ENCODE results near the gene KSR1. TPM values are rescaled to one million over a fixed set of nuclear protein-coding genes. Genes with fewer than 3 reads are reported as not detected.

KSR1 gene
- total and polyA plus RNA-seq, 2 of the 8 experiments (the other 6 are each of a cell fraction or from before 2014, with no cell fraction given): 14.1 to 34.7 TPM

GRCh38 chr17:27612160-27612770, 156.0 kb downstream of the KSR1 start:
- Histone ChIP-seq H2BK5ac (ENCODE audit: low read depth, low read length) (no peak overlapping the region), H3K4ac (replicated peaks; ENCODE audit: insufficient read length, low read depth, low read length) (no peak overlapping the region), H3K4me3 (ENCODE audit: extremely low read depth in 1 of 4, insufficient read depth in 2 of 4, low read depth in 3 of 4, low read length in 4 of 4) (no peak overlapping the region), H2AFZ (ENCODE audit: low read length) (no peak overlapping the region), H3K79me2 (ENCODE audit: control insufficient read depth in 1 of 2, insufficient read depth in 2 of 2, low read length in 2 of 2) (no peaks in the 10 kb centered on the region), H2BK12ac (ENCODE audit: low read depth, low read length) (no peak overlapping the region), H4K91ac (replicated peaks; ENCODE audit: insufficient read length, low read length) (no peak overlapping the region), H4K5ac (ENCODE audit: insufficient read length, low read depth, low read length) (no peak overlapping the region), H3K4me2 (ENCODE audit: insufficient read depth in 1 of 2, low read depth in 2 of 2, low read length in 2 of 2) (no peak overlapping the region), H2BK120ac (replicated peaks; ENCODE audit: low read depth, low read length) (no peak overlapping the region), H4K8ac (ENCODE audit: extremely low read depth, insufficient read depth, low read length) (no peak overlapping the region), H3K18ac (ENCODE audit: extremely low read depth, low read length) (no peak overlapping the region), H2BK15ac (ENCODE audit: low read length) (no peak overlapping the region), H3K36me3 (ENCODE audit: control insufficient read depth in 2 of 4, insufficient read depth in 4 of 4, low read length in 3 of 4) (peaks cover 3 to 13% (median 10%) of the 10 kb centered on the region in 4 experiments; a peak in 7 of 8 replicates), H3K56ac (replicated peaks; ENCODE audit: insufficient read length, low read depth, low read length) (no peak overlapping the region), H3K14ac (ENCODE audit: insufficient read length) (no peak overlapping the region), H3K9ac (replicated peaks in 1 of 4; ENCODE audit: extremely low read depth in 1 of 4, low read depth in 3 of 4, low read length in 3 of 4) (no peak overlapping the region), H2BK20ac (ENCODE audit: low read length) (no peak overlapping the region), H4K20me1 (replicated peaks in 1 of 2; ENCODE audit: control insufficient read depth in 1 of 2, insufficient read depth in 2 of 2, low read length in 2 of 2) (no peaks in the 10 kb centered on the region), H2AK5ac (ENCODE audit: low read depth, low read length) (no peak overlapping the region), H3K27ac (ENCODE audit: low read depth, low read length) (no peak overlapping the region), H3K9me3 (ENCODE audit: insufficient read depth in 2 of 2, low read depth in 1 of 2, low read length in 1 of 2) (no peaks in the 10 kb centered on the region), H3K27me3 (replicated peaks in 1 of 4; ENCODE audit: control insufficient read depth in 3 of 4, extremely low read depth in 1 of 4, insufficient read depth in 3 of 4, low read length in 3 of 4) (no peaks in the 10 kb centered on the region), H3K4me1 (replicated peaks in 1 of 4; ENCODE audit: control insufficient read depth in 3 of 4, insufficient read depth in 4 of 4, low read length in 3 of 4) (no peaks in the 10 kb centered on the region), H3K79me1 (ENCODE audit: low read depth, low read length) (no peaks in the 10 kb centered on the region), H3K23ac (ENCODE audit: insufficient read length) (no peak overlapping the region), H3K23me2 (ENCODE audit: low read depth, low read length) (no peaks in the 10 kb centered on the region)
- no peak for DNase-seq (ENCODE audit: low read depth in 1 of 2, low spot score in 2 of 2)
- FAIRE-seq: no peak
- POLR2A ChIA-PET (ENCODE audit: partially characterized antibody): no interaction called here
- CTCF ChIA-PET (ENCODE audit: partially characterized antibody): interaction anchor here (0.6 to 13.1 kb wide), 7 partner anchors 9 to 198 kb away, joined by 3 to 305 read pairs (median 34); no protein-coding TSS in a partner anchor
- TF ChIP-seq ATF3 (IDR thresholded peaks at IDR 0.05; ENCODE audit: insufficient read depth, low read depth, low read length) (no peak), SP2 (IDR thresholded peaks at IDR 0.05; ENCODE audit: low read length) (no peak), KDM5A (IDR thresholded peaks at IDR 0.05; ENCODE audit: low read length) (no peak)
- 86% methylated on average over 3 of the region's 3 CpGs; no CpG with 5 or more reads in 1 of the 2 experiments for WGBS, 2 experiments (ENCODE audit: extremely low coverage in 1 of 2, insufficient coverage in 1 of 2, insufficient read length in 1 of 2, insufficient replicate concordance in 2 of 2, low coverage in 1 of 2, low lambda C conversion rate in 2 of 2, missing lambda C conversion rate in 1 of 2)

Data from H1 (cell line).